SK-N-SH treated with all-trans-retinoic acid at 6 μM for 48 hours (cell line): ENCODE results near the gene GOT1.

Experiments
- ATAC-seq: fragments of 200-7000 bp; cut with Tn5 transposase; 3 replicates; pipeline ENCODE4 v1.9.1; 2020; ENCODE audit warnings: mild to moderate bottlenecking, moderate library complexity
- ARNTL ChIP-seq: fragments of 450-650 bp; formaldehyde crosslinking; IDR thresholded peaks from 2 replicates; pipeline ENCODE4 v1.5.0; 2020; ENCODE audit warnings: low read depth, mild to moderate bottlenecking, moderate library complexity, borderline replicate concordance
- BACH2 ChIP-seq: fragments of 250-450 bp; sonication (Bioruptor Pico); IDR thresholded peaks from 2 replicates; pipeline ENCODE4 v1.9.0; 2021; ENCODE audit warnings: mild to moderate bottlenecking, borderline replicate concordance
- CREB5 ChIP-seq: fragments of 250-450 bp; sonication (Bioruptor Pico); IDR thresholded peaks from 2 replicates; pipeline ENCODE4 v1.5.1; 2020; ENCODE audit warnings: low read depth, mild to moderate bottlenecking, moderate library complexity
- CSRNP3 ChIP-seq: fragments of 250-450 bp; sonication (Bioruptor Pico); IDR thresholded peaks from 2 replicates; pipeline ENCODE4 v1.5.1; 2021; ENCODE audit warnings: mild to moderate bottlenecking, moderate library complexity
- ESRRG ChIP-seq: fragments of 250-450 bp; sonication (Bioruptor Pico); IDR thresholded peaks from 2 replicates; pipeline ENCODE4 v1.6.1; 2021; ENCODE audit warnings: mild to moderate bottlenecking
- GLIS3 ChIP-seq: fragments of 250-450 bp; sonication (Bioruptor Pico); IDR thresholded peaks from 2 replicates; pipeline ENCODE4 v1.5.0; 2020; ENCODE audit warnings: mild to moderate bottlenecking, moderate library complexity
- ISL1 ChIP-seq: fragments of 250-450 bp; sonication (Bioruptor Pico); IDR thresholded peaks from 2 replicates; pipeline ENCODE4 v2.1.2; 2022; ENCODE audit warnings: mild to moderate bottlenecking, moderate library complexity
- PATZ1 ChIP-seq: fragments of 250-450 bp; sonication (Bioruptor Pico); IDR thresholded peaks from 2 replicates; pipeline ENCODE4 v1.8.0; 2020; ENCODE audit warnings: mild to moderate bottlenecking, moderate library complexity, borderline replicate concordance
- POU6F1 ChIP-seq: fragments of 250-450 bp; sonication (Bioruptor Pico); IDR thresholded peaks from 2 replicates; pipeline ENCODE4 v1.8.0; 2021; ENCODE audit warnings: low read depth, mild to moderate bottlenecking, moderate library complexity, borderline replicate concordance
- PPARA ChIP-seq: fragments of 250-450 bp; sonication (Bioruptor Pico); IDR thresholded peaks from 2 replicates; pipeline ENCODE4 v1.5.0; 2020; ENCODE audit warnings: mild to moderate bottlenecking, borderline replicate concordance
- RARB ChIP-seq: fragments of 250-450 bp; sonication (Bioruptor Pico); IDR thresholded peaks from 2 replicates; pipeline ENCODE4 v1.8.0; 2021; ENCODE audit warnings: mild to moderate bottlenecking, moderate library complexity
- SNAI2 ChIP-seq: fragments of 250-450 bp; sonication (Bioruptor Pico); IDR thresholded peaks from 2 replicates; pipeline ENCODE4 v1.5.0; 2020; ENCODE audit warnings: mild to moderate bottlenecking, moderate library complexity
- TCF4 ChIP-seq: fragments of 250-450 bp; sonication (Bioruptor Pico); IDR thresholded peaks from 2 replicates; pipeline ENCODE4 v1.8.0; 2021; ENCODE audit warnings: mild to moderate bottlenecking, moderate library complexity, borderline replicate concordance
- TOX ChIP-seq: fragments of 250-450 bp; sonication (Bioruptor Pico); IDR thresholded peaks from 2 replicates; pipeline ENCODE4 v1.8.0; 2021; ENCODE audit warnings: mild to moderate bottlenecking, moderate library complexity, borderline replicate concordance
- TSHZ2 ChIP-seq: fragments of 250-450 bp; sonication (Bioruptor Pico); IDR thresholded peaks from 2 replicates; pipeline ENCODE4 v1.5.0; 2020; ENCODE audit warnings: mild to moderate bottlenecking, moderate library complexity
- ZC3H10 ChIP-seq: fragments of 250-450 bp; sonication (Bioruptor Pico); IDR thresholded peaks from 2 replicates; pipeline ENCODE4 v1.5.1; 2021; ENCODE audit warnings: mild to moderate bottlenecking, moderate library complexity
- ZFP3 ChIP-seq: fragments of 250-450 bp; sonication (Bioruptor Pico); IDR thresholded peaks from 2 replicates; pipeline ENCODE4 v1.5.0; 2020; ENCODE audit warnings: mild to moderate bottlenecking, moderate library complexity
- ZFP30 ChIP-seq: fragments of 450-650 bp; formaldehyde crosslinking; IDR thresholded peaks from 2 replicates; pipeline ENCODE4 v1.5.0; 2022; ENCODE audit warnings: mild to moderate bottlenecking, moderate library complexity
- ZNF565 ChIP-seq: fragments of 450-650 bp; formaldehyde crosslinking; conservative IDR thresholded peaks from 2 replicates; pipeline ENCODE4 v1.5.0; 2020; ENCODE audit warnings: low read depth, mild to moderate bottlenecking, moderate library complexity
- ZNF70 ChIP-seq: fragments of 450-650 bp; formaldehyde crosslinking; IDR thresholded peaks from 2 replicates; pipeline ENCODE4 v1.5.0; 2020; ENCODE audit warnings: mild to moderate bottlenecking, moderate library complexity
- ZNF8 ChIP-seq: fragments of 450-650 bp; formaldehyde crosslinking; IDR thresholded peaks from 2 replicates; pipeline ENCODE4 v1.5.0; 2020; ENCODE audit warnings: mild to moderate bottlenecking, moderate library complexity

The GOT1 gene

GRCh38 chr10:99387071-99387470 is 43.4 kb downstream of the GOT1 start:
- no peak for TF ChIP-seq BACH2 (CRISPR knock-in tag)
- no peak for TF ChIP-seq TSHZ2 (CRISPR knock-in tag)
- TF ChIP-seq RARB, result no peak
- TF ChIP-seq POU6F1 (CRISPR knock-in tag), result no peak
- TF ChIP-seq ZC3H10, result no peak
- no peak for TF ChIP-seq PPARA (CRISPR knock-in tag)
- no peak for TF ChIP-seq ZFP30 (CRISPR knock-in tag)
- TF ChIP-seq PATZ1 (CRISPR knock-in tag), result no peak
- no peak for TF ChIP-seq ESRRG
- TF ChIP-seq TCF4, result no peak
- no peak for TF ChIP-seq ZFP3
- no peak for TF ChIP-seq ZNF70 (CRISPR knock-in tag)
- ATAC-seq, result peak; percentile 36; the same call in 2 of the 3 replicates

- no peak for ATAC-seq
- TF ChIP-seq ISL1 (CRISPR knock-in tag) (no peak), GLIS3 (CRISPR knock-in tag) (no peak), ZNF8 (CRISPR knock-in tag) (no peak), ZNF565 (CRISPR knock-in tag) (no peak), CSRNP3 (no peak), RARB (no peak), ESRRG (no peak), ZNF70 (CRISPR knock-in tag) (no peak), CREB5 (CRISPR knock-in tag) (no peak)
Observed at GRCh38 chr10:99382176-99382575, 48.2 kb downstream of the GOT1 start.

- peak; percentile 42 for ATAC-seq
- TF ChIP-seq ZNF8 (CRISPR knock-in tag) (no peak), ISL1 (CRISPR knock-in tag) (peak; percentile 83)
Observed at GRCh38 chr10:99375426-99375825, 55.0 kb downstream of the GOT1 start.

GRCh38 chr10:99374972-99375371 is 55.5 kb downstream of the GOT1 start:
- ATAC-seq, result no peak
- TF ChIP-seq TOX, result no peak
- no peak for TF ChIP-seq SNAI2
- no peak for TF ChIP-seq TSHZ2 (CRISPR knock-in tag)
- TF ChIP-seq ARNTL (CRISPR knock-in tag), result no peak
- no peak for TF ChIP-seq PATZ1 (CRISPR knock-in tag)
- no peak for TF ChIP-seq ISL1 (CRISPR knock-in tag)
- TF ChIP-seq ZNF70 (CRISPR knock-in tag), result no peak
- TF ChIP-seq POU6F1 (CRISPR knock-in tag), result no peak
- no peak for TF ChIP-seq ZNF8 (CRISPR knock-in tag)
- TF ChIP-seq RARB, result no peak
